Neural crest cell (in vitro differentiated cells): ENCODE results near the gene BIN1. TPM values are rescaled to one million over a fixed set of nuclear protein-coding genes. Genes with fewer than 3 reads are reported as not detected.

Experiments used
- DNase-seq: peaks from one replicate; pipeline ENCODE4 v3.0.0; 2021; ENCODE audit warnings: low read depth, mixed read lengths, low spot score
- H3K27ac Mint-ChIP-seq: one replicate; pipeline ENCODE4 v1.8.0; 2021; ENCODE audit warnings: mild to moderate bottlenecking, mixed read lengths; ENCODE audit not compliant: unreplicated experiment
- H3K27me3 Mint-ChIP-seq: 2 replicates; pipeline ENCODE4 v1.8.0; 2021; ENCODE audit warnings: low read depth, mild to moderate bottlenecking, mixed read lengths
- H3K36me3 Mint-ChIP-seq: 2 replicates; pipeline ENCODE4 v1.8.0; 2021; ENCODE audit warnings: low read depth, mild to moderate bottlenecking, mixed read lengths
- H3K4me1 Mint-ChIP-seq: 2 replicates; pipeline ENCODE4 v1.8.0; 2021; ENCODE audit warnings: mixed read lengths
- H3K4me3 Mint-ChIP-seq: one replicate; pipeline ENCODE4 v1.8.0; 2021; ENCODE audit warnings: mild to moderate bottlenecking, mixed read lengths
- H3K9me3 Mint-ChIP-seq: 2 replicates; pipeline ENCODE4 v1.8.0; 2021; ENCODE audit warnings: mixed read lengths
- total RNA-seq: library from RNA; stranded (reverse); gene quantifications from 2 replicates; pipeline ENCODE4 v1.2.1, GENCODE V29; 2021
- TF ChIP-seq, protein P1 (sequence below): fragments of 200-600 bp; sonication (generic); conservative IDR thresholded peaks from 2 replicates; pipeline ENCODE4 v1.5.0; 2021; ENCODE audit warnings: antibody characterized with exemption, mild to moderate bottlenecking

BIN1 gene
- total RNA-seq, 1 donor from 2014 or later = 67.7 TPM

DNA sequence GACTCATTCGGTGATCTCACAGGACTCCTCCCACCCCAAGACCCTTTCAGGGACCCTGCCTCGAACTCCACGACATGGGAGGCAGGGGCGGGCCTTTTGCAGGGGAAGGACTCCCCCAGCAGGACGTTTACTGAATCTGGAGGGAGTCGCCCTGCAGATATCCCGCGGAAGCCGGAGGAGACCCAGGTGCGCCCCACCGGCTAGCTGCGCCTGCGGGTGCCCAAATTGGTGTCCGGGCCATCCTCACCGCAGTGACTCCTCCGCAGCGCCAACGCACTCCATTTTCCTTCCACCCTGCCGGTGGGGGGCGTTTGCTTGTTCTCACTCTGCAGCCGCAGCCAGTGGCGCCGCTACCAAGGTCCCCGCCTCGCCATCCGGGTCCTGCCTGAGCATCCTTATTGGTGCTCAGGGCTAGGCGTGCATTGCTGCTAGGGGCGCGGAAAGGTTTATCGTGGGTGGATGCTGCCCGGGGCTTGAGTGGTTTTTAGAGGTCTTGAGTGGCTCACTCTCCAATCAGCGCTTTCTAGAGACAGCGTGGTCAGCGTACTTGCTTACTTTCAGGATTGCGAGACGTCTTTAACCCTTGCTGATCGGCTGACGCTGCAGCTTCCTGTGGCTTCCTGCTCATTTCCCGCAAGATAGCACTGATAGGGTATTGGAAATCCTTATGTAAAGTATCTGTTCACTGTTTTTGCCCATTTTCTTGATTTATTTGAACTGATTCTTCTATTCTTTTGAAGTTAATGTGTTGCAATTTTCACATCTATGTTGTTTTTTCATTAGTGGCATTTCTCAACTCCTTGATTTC is 81.4 kb downstream of the BIN1 start:
- H3K4me3 Mint-ChIP-seq = peak overlapping the region; percentile 93

GRCh38 chr2:127024769-127025358 is 82.1 kb downstream of the BIN1 start:
- H3K9me3 Mint-ChIP-seq = no peaks in the 10 kb centered on the region
- H3K4me1 Mint-ChIP-seq = peaks cover 16% of the 10 kb centered on the region

More for the DNA sequence above, 81.4 kb downstream of the BIN1 start:
- Mint-ChIP-seq H3K27me3 (no peaks in the 10 kb centered on the region), H3K27ac (peak overlapping the region; percentile 79), H3K36me3 (no peaks in the 10 kb centered on the region), H3K4me1 (peaks cover 16% of the 10 kb centered on the region), H3K9me3 (no peaks in the 10 kb centered on the region)
- TF ChIP-seq, protein P1, sequence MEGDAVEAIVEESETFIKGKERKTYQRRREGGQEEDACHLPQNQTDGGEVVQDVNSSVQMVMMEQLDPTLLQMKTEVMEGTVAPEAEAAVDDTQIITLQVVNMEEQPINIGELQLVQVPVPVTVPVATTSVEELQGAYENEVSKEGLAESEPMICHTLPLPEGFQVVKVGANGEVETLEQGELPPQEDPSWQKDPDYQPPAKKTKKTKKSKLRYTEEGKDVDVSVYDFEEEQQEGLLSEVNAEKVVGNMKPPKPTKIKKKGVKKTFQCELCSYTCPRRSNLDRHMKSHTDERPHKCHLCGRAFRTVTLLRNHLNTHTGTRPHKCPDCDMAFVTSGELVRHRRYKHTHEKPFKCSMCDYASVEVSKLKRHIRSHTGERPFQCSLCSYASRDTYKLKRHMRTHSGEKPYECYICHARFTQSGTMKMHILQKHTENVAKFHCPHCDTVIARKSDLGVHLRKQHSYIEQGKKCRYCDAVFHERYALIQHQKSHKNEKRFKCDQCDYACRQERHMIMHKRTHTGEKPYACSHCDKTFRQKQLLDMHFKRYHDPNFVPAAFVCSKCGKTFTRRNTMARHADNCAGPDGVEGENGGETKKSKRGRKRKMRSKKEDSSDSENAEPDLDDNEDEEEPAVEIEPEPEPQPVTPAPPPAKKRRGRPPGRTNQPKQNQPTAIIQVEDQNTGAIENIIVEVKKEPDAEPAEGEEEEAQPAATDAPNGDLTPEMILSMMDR = peak; percentile 57
- peak; percentile 79 for DNase-seq

DNA sequence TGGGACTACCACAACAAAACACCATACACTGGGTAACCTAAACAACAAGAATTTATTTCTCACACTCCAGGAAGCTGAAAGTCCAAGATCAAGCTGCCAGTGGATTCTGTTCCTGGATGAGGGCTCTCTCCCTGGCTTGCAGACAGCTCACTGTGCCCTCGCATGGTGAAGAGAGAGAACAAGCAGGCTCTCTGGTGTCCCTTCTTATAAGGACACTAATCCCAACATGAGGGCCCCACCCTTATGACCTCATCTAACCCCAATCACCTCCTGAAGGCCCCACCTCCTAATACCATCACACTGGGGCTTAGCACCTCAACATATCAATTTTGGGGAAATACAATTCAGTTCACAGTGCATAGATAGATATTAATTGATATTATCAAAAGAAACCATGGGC is 83.5 kb downstream of the BIN1 start:
- TF ChIP-seq, protein P1 = no peak
- Mint-ChIP-seq H3K4me3 (peak overlapping the region; percentile 41), H3K9me3 (no peaks in the 10 kb centered on the region), H3K36me3 (no peaks in the 10 kb centered on the region), H3K27me3 (no peaks in the 10 kb centered on the region), H3K4me1 (peaks cover 16% of the 10 kb centered on the region), H3K27ac (no peak overlapping the region)
- no peak for DNase-seq

More at GRCh38 chr2:127024769-127025358, 82.1 kb downstream of the BIN1 start:
- peak; percentile 57 for DNase-seq
- peak overlapping the region; percentile 93 for H3K4me3 Mint-ChIP-seq
- no peaks in the 10 kb centered on the region for H3K36me3 Mint-ChIP-seq
- TF ChIP-seq, protein P1 = no peak
- peak overlapping the region; percentile 24 for H3K27ac Mint-ChIP-seq
- H3K27me3 Mint-ChIP-seq = no peaks in the 10 kb centered on the region

DNA sequence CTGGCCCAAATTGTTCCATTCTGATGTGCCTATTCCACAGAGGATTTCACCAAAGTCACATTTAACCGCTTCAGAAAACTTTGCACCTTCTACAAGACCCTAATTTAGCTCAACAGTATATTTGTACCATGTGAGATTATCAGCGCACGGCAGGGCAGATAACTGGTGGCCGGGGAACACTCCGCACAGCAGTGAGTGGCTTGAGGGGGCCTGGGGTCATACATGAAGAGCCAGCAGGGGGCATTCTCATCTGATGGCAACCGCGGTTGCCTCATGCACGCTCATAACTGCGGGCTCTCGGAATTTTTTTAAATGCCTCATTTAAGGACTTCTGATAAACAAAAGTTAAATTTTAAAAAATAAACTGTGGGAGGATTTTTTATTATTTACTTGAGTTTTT is 84.1 kb downstream of the BIN1 start:
- no peak overlapping the region for H3K27ac Mint-ChIP-seq
- H3K4me3 Mint-ChIP-seq = peak overlapping the region; percentile 41
- no peak for DNase-seq
- H3K36me3 Mint-ChIP-seq = no peaks in the 10 kb centered on the region
- H3K27me3 Mint-ChIP-seq = no peaks in the 10 kb centered on the region
- H3K4me1 Mint-ChIP-seq = peaks cover 16% of the 10 kb centered on the region
- no peaks in the 10 kb centered on the region for H3K9me3 Mint-ChIP-seq
- TF ChIP-seq, protein P1 = no peak

- Mint-ChIP-seq H3K36me3 (no peaks in the 10 kb centered on the region), H3K27me3 (no peaks in the 10 kb centered on the region), H3K4me3 (no peak overlapping the region), H3K4me1 (peaks cover 10% of the 10 kb centered on the region), H3K9me3 (no peaks in the 10 kb centered on the region), H3K27ac (no peak overlapping the region)
- TF ChIP-seq, protein P1 = no peak
- DNase-seq = no peak
Observed at GRCh38 chr2:127020536-127020935, 86.4 kb downstream of the BIN1 start.
